GM19395 (cell line): ENCODE measurements around the gene CKLF.
"Not testable (repeated sequence)": the region's sequence is repeated elsewhere in the genome, so short reads cannot be mapped to it uniquely, and the experiment has no call there.

Experiments
- ATAC-seq: cut with Tn5 transposase; IDR thresholded peaks from one replicate; pipeline ENCODE4 v1.9.1; 2021; ENCODE audit warnings: mild to moderate bottlenecking, moderate library complexity; ENCODE audit not compliant: unreplicated experiment

CKLF gene, protein sequence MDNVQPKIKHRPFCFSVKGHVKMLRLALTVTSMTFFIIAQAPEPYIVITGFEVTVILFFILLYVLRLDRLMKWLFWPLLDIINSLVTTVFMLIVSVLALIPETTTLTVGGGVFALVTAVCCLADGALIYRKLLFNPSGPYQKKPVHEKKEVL

DNA sequence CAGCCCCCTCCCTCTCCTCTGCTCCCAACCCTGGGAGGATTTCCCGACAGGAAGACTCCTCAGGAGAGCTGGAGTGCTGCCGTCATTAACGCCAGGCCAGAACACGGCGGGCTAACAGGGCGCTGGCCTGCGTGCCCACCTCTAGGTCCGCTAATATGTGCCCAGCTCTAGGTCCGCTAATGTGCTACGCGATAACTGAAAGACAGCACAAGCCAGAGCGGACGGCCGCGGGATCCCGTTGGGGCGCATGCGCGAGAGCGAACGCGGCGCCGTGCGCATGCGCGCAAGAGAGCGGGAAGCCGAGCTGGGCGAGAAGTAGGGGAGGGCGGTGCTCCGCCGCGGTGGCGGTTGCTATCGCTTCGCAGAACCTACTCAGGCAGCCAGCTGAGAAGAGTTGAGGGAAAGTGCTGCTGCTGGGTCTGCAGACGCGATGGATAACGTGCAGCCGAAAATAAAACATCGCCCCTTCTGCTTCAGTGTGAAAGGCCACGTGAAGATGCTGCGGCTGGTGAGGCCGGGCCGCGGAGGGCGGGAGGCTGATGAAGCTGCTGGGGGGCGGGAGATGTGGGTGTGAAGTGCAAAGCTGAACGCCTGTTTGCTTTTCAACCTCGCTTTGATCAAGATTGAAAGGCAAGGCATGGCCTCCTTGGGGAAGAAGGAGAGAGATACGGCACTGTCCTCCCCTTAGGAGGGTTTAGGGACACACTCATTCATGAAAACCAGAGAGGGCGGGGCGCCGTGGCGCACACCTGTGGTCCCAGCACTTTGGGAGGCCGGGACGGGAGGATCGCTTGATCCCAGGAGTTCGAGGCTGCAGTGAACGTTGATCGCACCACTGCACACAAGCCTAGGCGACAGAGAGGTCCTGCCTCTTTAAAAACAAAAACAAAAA, at the start of gene CKLF:
CKLF (plus strand) TSS at position 291 of the 892 bp plus-strand sequence; CDS start at position 431, 140 bp downstream.
- ATAC-seq = peak; percentile 64

DNA sequence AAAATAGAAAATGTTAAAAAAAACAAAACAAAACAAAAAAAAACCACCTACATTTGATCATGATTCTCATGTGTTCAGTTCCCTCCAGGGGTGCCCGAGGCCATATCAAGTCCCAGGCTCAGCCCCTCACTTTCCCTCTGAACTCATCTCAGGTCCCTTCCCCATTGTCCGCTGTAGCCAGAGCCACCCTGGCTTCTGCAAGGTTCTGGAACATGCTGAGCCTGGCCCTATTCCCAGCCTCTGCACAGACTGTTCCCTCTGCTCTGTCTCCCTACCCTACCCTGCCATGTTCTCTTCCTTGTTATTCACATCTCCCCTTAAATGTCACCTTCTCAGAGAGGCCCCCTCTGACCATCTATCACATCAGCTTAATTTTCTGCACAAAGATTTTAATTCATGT, 49.3 kb upstream of the CKLF start:
- no peak for ATAC-seq

DNA sequence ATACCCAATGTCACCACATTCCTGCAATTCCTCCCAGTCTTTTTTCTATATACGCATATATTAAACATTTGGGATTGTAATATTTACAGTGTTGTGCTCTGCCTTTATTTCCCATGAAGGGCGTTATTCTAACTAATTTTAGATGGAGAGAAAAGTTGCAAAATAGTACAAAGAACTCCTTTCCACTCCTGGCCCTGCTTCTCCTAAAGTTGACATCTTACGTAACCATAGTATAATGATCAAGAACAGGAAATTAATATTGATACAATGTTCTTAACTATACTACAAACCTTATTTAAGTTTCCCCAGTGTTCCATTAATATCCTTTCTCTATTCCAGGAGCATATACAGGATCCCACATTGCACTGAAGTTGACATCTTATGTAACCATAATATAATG, 48.8 kb upstream of the CKLF start:
- ATAC-seq = no peak

DNA sequence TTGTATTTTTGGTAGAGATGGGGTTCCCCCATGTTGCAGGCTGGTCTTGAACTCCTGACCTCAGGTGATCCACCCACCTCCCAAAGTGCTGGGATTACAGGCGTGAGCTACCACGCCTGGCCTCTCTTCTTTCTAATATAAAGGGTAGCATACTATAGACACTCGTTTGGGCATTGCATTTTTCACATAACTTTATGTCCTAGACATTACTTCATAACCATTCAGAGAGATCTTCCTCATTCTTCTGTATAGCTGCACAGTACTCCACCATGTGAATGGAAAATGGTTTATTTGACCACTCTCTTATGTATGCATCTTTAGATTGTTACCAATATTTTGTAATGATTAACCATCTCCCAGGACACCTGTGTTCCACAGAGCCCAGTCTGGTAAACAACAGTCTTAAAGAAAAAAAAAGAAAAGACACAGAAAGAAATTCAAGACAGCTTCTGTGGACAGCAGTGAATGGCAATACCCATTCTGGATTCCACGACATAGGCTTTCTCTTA, 44.6 kb upstream of the CKLF start:
- no peak for ATAC-seq

DNA sequence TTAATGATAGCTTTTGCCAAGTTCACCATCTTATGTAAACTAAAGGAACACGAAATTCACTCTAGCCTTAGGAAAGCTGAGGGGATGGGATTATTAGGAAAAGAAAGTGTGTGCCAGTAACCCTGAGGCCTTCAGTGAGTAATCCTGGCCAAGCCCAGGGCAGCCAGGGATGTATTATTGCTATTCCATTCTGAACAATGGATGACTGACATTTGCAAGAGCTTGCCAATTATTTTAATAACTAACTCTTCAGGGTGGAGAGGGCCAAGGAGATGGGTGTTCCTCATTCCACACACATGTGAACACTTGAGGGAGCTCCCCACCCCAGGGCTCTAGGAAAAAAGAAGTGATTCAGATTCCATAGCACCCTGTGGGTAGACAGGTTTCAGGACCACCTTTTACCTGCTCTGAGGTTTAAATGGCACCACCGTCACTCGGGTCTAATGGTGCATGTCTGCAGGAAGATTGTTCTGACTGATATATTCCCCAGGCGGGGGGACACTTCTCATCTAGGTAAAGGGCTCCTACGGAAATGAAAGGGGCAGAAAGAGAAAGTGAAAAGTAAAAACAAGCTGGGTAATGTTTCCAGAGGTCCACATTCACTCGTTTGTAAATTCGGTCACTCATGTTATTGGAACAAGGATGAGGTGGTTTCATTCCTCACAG, 44.0 kb upstream of the CKLF start:
- ATAC-seq = no peak

DNA sequence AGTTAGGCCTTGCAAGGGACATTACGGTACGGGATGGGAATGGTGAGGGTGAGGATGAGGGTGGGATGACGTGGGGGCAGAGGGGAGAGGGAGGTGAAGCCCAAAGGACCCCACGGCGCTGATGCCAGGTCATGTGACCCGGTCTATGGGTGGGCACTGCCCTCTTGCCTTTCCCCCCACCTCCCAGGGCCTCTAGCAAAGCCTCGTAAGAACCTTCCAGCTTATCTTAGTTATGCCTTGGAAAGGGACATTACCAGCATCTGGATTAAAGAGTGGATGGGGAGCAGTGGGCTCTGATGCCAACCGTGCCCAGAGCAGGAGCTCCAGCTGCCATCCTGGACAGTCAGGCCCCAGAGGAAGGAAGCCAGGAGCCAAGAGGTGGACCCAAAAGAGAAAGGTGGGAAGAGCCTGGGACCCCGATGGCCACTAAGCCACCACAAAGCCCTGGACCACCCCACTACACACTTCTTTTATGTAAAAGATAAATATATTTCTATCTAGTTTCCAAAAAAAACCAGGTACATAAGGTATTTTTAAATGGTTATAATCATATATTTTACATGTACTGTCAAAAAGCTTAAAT, 43.4 kb upstream of the CKLF start:
- ATAC-seq = no peak

DNA sequence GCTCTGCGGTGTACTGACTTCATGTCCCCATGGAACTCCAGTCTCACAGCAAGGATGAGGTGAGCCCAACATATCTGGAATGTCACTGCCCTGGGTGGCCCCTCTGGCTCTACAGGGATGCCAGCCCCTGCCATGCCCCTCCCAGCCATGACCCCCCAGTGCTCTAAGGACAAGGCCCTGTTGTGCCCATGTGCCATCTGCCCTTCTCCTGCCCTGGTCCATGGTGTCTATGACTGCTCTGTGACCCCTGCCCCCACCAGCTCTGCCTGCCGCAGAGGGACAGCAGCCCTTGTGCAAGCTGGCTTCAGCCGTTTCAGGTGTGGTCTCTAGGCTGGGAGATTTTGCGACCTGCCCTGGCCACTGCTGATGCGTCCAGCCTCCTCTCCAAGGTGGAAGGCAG, 42.8 kb upstream of the CKLF start:
- ATAC-seq = no peak

DNA sequence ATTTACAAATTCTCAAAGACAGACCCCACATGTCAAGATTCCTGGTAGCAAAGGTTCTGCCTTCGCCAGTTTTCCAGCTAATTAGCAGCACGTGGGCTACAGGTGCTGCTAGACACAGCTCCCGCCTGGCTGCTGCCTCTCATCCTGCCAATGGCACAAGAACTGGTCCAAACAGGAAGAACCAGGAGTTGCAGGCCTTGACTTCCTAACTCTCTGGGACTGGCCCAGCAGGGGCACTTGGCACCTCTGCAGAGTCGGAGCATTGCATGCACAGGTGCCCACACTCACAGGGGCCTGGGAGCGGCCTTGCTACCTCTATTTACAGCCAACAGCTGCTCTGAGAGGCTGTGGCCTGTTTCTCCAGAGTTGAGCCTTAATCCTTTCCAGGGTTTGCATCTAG, 42.1 kb upstream of the CKLF start:
- ATAC-seq = no peak

DNA sequence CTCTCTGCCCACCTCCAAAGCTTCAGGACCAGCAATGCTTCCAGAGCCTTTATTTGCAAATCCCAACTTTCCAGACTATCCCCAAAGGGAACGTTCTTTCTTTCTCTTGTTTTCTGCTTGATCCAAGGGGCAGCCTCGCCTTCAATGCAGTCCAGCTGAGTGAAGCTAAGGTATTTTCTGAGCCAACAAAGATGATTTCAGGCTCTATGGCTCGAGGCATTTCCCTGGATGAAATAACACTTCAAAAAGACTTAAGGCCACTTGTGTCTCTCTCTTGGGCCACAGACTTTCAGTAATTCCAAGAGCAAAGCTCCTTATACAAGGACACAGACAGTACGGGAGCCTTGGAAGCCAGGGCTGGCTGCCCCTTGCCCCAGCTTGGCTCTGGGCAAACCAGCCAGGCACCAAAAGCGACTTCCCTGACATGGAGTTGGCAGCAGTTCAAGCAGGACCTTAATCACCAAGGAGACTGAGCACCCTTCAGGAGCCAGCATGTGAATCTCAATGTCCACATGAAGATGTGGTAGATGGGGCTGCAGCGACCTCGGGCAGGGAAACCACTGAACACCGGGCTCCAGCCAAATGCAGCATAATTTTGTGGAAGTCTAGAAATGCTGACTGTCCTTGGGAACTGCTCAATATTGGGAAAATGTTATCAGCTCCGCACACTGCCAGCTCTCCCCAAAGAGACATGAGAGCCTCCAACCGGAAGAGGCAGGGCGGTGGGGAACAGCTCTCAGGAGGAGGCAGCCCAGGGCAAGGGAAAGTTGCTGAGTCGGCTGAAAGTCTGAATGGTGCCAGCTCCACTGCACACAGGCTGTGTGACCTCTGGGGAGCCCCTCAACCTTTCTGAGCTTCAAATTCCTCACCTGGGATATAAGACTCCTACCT, 41.4 kb upstream of the CKLF start:
- no peak for ATAC-seq

DNA sequence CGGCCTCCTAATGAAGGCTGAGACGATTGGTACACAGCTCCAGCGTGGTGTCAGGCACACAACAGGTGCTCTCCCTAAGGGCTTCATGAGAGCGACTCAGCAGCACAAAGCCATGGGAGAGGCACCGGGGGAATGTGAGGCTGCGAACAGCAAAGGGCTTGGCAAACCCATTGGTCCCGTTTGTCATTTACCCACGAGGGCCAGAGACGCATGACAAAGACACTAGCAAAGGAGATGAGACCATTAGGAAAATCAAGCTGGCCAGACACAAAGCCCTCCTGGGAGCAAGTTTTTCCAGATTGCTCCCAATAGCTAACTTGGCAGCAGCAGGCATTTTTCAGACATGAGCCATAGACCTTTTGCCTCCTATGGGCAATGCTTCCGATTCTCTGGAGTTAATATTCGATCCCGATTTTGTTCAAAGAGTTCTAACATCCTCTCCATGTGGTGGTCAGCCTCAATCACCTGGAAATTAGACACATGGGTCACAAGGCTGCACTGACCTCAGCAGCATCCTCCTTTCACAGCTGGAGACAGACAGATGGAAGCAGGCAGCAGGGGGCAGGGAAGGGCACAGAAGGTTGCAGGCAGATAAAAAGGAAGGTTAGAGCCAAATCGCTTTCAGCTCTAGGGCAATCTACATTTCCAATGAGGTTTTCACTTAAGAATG, 40.6 kb upstream of the CKLF start:
- no peak for ATAC-seq

DNA sequence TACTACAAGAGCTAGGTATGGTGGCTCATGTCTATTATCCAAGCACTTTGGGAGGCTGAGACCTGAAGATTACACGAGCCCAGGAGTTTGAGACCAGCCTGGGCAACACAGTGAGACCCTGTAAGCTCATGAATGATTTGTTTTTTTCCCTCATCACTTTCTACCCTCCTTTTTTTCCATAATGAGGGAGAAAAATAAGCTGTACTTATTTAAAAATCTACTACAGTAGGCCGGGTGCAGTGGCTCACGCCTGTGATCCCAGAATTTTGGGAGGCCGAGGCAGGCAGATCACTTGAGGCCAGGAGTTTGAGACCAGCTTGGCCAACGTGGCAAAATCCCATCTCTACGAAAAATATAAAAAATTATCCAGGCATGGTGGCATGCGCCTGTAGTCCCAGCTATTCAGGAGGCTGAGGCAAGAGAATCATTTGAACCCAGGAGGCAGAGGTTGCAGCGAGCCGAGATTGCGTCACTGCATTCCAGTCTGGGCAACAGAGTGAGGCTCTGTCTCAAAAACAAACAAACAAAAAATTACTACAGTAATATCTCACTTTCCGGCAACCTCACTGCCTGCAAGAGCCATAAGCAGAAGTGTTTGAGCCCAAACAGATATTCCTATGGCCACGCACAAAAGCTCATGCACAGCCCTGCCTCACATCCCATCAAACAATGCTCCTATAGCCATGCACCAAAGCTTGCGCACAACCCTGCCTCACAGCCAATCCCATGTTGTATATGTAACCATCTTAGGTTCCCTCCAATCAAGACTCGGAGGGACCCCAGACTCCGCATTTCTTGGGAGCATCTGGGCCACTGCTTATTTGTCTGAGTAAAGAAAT, 39.9 kb upstream of the CKLF start:
- no peak for ATAC-seq

DNA sequence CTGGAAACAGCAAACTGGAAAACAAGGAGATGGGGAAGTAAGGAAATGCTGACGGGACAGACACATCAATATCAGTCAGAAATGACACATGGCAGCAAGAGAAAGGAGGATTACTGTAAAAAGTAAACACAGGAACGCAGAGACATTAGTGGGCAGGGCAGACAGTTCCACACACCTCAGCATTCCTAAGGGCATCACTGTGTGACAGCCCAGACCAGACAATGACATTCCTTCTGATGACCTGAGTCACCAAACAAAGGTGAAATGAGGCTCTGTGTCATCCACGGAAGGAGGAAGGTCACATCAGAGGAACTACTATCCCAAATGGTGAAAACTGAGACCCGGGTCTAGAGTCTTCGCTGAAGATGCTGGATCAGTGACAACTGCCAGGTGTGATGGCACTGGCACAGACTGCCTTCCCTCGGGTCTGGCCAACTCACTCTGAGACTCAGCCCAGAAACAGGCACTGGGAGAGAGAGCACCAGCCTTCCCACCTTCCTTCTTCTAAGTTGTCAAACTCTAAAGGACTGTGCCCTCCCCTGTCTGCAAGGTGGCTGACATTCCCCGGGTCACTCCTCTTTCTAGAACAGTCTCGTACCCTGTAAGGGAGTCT, 39.2 kb upstream of the CKLF start:
- no peak for ATAC-seq

DNA sequence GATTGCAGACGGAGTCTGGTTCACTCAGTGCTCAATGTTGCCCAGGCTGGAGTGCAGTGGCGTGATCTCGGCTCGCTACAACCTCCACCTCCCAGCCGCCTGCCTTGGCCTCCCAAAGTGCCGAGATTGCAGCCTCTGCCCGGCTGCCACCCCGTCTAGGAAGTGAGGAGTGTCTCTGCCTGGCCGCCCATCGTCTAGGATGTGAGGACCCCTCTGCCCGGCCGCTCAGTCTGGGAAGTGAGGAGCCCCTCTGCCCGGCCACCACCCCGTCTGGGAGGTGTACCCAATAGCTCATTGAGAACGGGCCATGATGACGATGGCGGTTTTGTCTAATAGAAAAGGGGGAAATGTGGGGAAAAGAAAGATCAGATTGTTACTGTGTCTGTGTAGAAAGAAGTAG, 38.0 kb upstream of the CKLF start:
- not testable (repeated sequence) for ATAC-seq

DNA sequence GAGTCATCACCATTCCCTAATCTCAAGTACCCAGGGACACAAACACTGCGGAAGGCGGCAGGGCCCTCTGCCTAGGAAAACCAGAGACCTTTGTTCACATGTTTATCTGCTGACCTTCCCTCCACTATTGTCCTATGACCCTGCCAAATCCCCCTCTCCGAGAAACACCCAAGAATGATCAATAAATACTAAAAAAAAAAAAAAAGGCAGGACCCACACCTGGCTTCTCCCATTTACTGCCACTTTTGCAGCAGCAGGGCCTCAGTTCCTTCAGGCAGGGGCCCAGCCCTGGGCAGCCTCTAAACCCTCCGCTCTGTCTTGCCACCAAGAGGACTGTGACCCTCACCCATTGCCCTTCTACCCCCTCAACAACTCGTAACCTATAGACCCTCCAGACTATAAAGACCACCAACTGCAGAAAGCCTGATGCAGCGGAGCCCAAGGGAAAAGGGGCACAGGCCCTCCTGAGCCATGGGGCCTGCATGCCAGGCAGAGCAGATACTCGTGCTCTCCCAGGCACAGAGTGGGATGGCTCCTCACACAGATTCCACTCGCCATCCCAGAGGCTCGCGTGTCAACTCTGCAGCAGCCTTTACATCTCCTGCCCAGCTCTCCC, 37.3 kb upstream of the CKLF start:
- ATAC-seq = not testable (repeated sequence)

DNA sequence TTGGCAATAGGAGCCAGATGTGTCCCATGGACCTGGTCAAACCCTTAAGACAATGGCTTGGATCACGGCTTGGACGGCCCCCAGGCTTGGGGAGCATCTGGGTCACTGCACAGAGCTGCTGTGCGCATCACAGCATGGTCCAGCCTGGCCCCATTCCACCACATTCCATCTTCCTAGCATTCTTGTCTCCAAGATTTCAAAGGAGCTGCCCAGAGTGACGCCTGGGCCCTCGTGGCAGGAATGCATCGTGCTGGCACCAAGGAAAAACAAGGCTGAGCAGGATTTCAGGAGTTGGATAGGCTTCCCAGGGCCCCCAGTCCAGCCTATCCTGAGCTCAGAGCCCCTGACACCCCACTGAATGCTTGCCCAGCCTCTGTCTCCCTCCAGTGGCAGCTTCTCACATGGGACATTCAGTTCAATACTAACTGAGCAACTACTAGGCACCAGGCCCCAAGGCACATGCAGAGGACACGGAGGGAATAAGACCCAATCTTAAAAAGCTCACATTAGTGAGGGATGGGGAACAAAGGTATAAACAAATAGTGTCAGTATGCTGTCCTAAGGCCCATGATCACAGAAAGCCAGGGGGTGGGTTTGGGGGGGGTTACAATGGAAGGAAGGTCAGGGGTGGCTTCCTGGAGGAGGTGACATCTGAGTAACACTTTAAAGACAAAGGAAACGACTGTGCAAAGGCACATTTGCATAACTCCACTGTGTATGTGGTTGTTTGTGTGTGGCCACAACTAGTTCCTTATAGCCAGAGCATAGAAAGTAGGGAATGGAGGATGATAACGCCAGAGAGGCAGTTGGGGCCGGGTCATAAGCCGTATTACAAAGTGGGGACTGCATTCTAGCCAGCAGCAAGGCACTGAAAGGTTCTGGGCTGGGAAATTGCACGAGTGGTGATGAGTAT, 36.5 kb upstream of the CKLF start:
- no peak for ATAC-seq

DNA sequence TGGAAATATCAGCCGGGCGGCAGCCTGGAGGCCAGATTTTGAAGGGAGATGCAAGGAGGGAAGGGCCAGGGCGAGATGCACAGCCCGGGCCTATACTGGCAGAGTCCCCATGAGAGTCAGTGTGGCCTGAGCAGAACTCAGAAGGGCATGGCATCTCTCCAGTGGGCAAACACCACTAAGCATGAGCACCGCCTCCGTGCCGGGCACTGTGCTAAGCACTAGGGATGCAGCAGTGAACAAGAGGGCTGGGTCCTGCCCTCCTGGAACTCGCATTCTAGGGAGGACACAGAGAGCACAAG, 35.9 kb upstream of the CKLF start:
- ATAC-seq = peak; percentile 30
